Mesothelial cell of epicardium (in vitro differentiated cells): ENCODE data around the gene IKBKE. TPM values are rescaled to one million over a fixed set of nuclear protein-coding genes. Genes with fewer than 3 reads are reported as not detected.

ENCODE experiments used
- DNase-seq, 2 experiments: peaks; one replicate each; pipeline ENCODE4 v3.0.0; 2021; ENCODE audit warnings: low spot score in 2 of 2; ENCODE audit not compliant: unreplicated experiment in 2 of 2
- H3K27ac Mint-ChIP-seq: 2 replicates; pipeline ENCODE4 v1.8.0; 2021; ENCODE audit warnings: mixed read lengths
- H3K27me3 Mint-ChIP-seq: 2 replicates; pipeline ENCODE4 v1.8.0; 2021; ENCODE audit warnings: low read depth, mixed read lengths
- H3K36me3 Mint-ChIP-seq: 2 replicates; pipeline ENCODE4 v1.8.0; 2021; ENCODE audit warnings: mixed read lengths
- H3K4me1 Mint-ChIP-seq: 2 replicates; pipeline ENCODE4 v1.8.0; 2021; ENCODE audit warnings: mixed read lengths
- H3K4me3 Mint-ChIP-seq: 2 replicates; pipeline ENCODE4 v1.8.0; 2021; ENCODE audit warnings: mild to moderate bottlenecking, moderate library complexity, mixed read lengths
- H3K9me3 Mint-ChIP-seq: 2 replicates; pipeline ENCODE4 v1.8.0; 2021; ENCODE audit warnings: mixed read lengths
- total RNA-seq: library from RNA; stranded (reverse); gene quantifications from 3 replicates; pipeline ENCODE4 v1.2.1, GENCODE V29; 2021
- TF ChIP-seq, protein P1 (sequence below): fragments of 200-600 bp; sonication (generic); IDR thresholded peaks from one replicate; pipeline ENCODE4 v1.5.0; 2021; ENCODE audit warnings: antibody characterized with exemption; ENCODE audit not compliant: unreplicated experiment

The IKBKE gene
- total RNA-seq, 1 donor from 2014 or later = 7.9 TPM

DNA sequence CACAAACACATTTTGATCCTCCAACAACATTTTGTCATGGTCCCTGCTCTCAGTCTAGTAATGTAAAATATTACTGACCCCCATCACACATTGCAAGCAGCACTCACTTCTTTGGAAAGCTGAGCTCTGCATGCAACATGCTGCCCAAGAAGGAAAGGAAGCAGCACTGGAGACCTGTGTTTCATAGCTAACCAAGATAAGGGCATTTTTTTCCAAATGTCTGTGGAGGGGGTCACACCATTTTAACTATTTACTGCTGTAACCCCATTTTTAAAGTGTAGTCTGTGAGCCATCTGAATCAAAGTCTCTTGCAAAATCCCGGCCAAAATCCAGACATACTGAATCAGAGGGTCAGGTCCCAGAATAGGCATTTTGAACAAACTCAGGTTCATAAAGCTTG lies 32.5 kb downstream of the IKBKE start:
- Mint-ChIP-seq H3K36me3 (no peaks in the 10 kb centered on the region), H3K4me1 (peaks cover 22% of the 10 kb centered on the region), H3K4me3 (no peak overlapping the region), H3K27ac (no peak overlapping the region), H3K9me3 (no peaks in the 10 kb centered on the region), H3K27me3 (peaks cover 62% of the 10 kb centered on the region)
- TF ChIP-seq, protein P1, sequence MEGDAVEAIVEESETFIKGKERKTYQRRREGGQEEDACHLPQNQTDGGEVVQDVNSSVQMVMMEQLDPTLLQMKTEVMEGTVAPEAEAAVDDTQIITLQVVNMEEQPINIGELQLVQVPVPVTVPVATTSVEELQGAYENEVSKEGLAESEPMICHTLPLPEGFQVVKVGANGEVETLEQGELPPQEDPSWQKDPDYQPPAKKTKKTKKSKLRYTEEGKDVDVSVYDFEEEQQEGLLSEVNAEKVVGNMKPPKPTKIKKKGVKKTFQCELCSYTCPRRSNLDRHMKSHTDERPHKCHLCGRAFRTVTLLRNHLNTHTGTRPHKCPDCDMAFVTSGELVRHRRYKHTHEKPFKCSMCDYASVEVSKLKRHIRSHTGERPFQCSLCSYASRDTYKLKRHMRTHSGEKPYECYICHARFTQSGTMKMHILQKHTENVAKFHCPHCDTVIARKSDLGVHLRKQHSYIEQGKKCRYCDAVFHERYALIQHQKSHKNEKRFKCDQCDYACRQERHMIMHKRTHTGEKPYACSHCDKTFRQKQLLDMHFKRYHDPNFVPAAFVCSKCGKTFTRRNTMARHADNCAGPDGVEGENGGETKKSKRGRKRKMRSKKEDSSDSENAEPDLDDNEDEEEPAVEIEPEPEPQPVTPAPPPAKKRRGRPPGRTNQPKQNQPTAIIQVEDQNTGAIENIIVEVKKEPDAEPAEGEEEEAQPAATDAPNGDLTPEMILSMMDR = no peak
- no peak for DNase-seq

DNA sequence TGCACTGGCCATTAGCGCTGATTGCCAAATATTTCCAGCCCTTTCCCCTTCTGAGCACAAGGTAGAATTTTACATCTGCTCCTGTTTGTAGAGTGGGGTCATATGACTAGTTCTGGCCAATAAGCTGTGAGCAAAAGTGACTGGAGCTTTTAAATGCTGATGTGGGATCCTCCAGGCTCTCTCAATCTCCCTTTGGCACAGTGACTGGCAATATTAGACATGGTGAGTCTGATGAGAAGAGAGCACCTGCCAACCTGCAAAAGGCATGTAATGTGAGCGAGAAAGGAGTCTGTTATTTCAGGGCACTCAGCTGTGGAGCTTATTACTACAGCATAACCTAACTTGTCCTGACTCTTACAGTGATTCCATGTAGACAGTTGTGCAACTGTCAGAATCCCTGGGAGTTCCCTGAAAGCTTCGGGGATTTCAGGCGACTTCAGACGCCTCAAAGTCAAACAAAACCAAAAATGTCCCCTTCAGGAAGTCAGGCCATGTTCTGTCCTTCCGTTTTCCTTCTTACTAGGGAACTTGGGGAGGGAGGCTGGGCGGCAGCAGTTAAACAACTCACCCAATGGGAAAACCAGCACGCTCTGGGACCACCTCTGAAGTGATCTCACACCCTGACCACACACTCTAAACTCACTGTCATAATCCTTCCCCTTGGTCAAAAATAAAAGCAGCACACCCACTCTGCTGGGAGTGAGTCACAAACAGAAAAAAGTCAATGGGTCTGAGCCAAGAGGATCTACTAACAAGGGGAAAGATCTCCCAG lies 33.5 kb downstream of the IKBKE start:
- DNase-seq = no peak
- TF ChIP-seq, protein P1 = no peak
- Mint-ChIP-seq H3K27ac (no peak overlapping the region), H3K27me3 (peaks cover 72% of the 10 kb centered on the region), H3K4me3 (no peak overlapping the region), H3K4me1 (peaks cover 25% of the 10 kb centered on the region), H3K9me3 (no peaks in the 10 kb centered on the region), H3K36me3 (no peaks in the 10 kb centered on the region)

DNA sequence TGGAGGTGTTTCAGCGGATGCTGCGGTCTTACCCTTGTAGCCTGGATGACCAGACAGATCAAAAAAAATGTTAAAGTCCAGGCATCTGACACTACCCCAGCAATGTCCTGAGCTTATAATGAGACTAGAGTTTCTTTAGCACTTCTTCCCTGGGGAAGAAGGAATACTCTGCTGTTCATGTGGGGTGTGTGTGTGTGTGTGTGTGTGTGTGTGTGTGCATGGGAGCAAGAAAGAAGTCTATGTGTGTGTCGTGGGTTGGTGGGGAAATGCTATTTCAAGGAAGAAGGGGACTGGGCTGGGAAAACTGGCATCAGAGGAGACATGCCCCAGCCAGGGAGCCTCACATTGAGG lies 34.1 kb downstream of the IKBKE start:
- TF ChIP-seq, protein P1 = no peak
- Mint-ChIP-seq H3K36me3 (no peaks in the 10 kb centered on the region), H3K9me3 (no peaks in the 10 kb centered on the region), H3K4me3 (no peak overlapping the region), H3K4me1 (peaks cover 30% of the 10 kb centered on the region), H3K27ac (no peak overlapping the region), H3K27me3 (peaks cover 78% of the 10 kb centered on the region)
- DNase-seq = no peak

DNA sequence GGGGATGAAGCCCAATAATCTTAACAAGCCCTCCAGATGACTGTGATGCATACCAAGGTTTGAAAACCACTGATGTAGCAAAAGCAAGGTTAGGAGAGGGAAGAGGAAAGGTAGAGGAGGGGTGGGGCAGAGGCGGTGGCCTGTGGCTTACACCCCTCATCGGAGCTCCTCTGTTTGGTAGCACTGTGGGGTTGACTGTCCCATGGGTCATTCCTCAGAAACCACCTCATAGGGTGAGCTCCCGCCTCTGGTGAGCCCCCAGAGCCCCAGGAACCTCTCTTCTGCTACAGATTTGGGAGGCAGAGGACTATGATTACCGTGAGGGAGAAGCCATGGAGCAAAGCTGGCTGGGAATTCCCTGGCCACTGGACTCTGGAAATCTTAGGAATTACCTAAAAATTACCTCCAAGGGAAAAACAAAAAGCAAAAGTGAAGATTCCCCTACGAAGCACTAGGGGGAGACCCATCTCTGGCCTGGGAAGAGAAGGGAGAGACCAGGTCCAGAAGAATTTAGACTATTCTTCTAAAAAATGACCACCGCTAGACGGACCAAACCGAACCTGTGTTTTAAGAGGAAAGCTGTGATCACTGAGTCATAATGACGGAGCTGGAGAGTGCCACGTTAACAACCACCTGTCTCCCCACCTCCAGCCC lies 35.6 kb downstream of the IKBKE start:
- H3K36me3 Mint-ChIP-seq = no peaks in the 10 kb centered on the region
- H3K9me3 Mint-ChIP-seq = no peaks in the 10 kb centered on the region
- peaks cover 92% of the 10 kb centered on the region for H3K27me3 Mint-ChIP-seq
- peak overlapping the region; percentile 62 for H3K4me3 Mint-ChIP-seq
- peaks cover 38% of the 10 kb centered on the region for H3K4me1 Mint-ChIP-seq
- TF ChIP-seq, protein P1 = peak; percentile 49
- H3K27ac Mint-ChIP-seq = no peak overlapping the region
- DNase-seq = no peak

DNA sequence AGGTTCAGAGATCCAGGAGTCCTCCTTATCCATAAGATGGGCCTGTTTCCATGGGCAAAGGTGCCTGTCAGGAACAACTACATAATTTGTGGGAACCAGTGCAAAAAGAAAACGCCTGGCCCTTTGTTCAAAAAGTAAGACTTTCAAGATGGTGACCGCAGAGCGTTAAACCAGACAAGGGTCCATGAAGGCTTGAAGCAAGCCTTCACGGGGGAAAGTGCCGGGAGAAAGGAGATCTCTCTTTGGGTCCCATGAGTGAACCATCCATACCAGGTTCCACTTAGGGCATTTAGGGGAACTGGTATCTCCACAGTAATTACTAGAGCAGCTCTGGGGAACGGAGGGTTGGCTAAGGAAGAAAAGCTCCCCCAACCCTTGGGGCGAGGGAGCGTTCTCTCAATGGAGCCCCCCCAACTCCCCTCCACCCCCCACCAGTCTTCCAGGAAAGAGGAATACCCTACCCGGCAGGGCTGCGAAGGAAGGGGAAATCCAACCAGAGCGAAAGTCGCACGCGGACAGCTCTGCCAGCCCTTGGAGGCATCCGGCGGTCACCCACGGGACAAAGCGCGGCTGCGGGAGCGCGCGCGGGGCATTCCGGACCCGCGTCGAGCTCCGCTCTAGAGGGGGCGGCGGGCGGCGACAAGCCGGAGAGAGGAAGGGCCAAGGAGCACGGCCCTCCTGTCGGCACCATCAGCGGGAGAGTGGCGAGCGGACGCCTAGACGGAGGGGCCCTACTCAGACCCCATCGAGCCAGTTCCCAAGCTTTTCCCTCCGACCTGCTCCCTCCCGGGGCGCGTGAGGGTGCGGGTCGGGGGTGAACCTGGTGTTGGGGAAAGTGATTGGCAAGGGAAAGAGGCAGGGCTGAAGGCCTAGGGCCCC lies 36.4 kb downstream of the IKBKE start:
- DNase-seq = no peak
- TF ChIP-seq, protein P1 = no peak
- peaks cover 94% of the 10 kb centered on the region for H3K27me3 Mint-ChIP-seq
- H3K36me3 Mint-ChIP-seq = no peaks in the 10 kb centered on the region
- no peaks in the 10 kb centered on the region for H3K9me3 Mint-ChIP-seq
- H3K4me3 Mint-ChIP-seq = peak overlapping the region; percentile 62
- H3K27ac Mint-ChIP-seq = no peak overlapping the region
- H3K4me1 Mint-ChIP-seq = peaks cover 37% of the 10 kb centered on the region
